ENCODE results near the gene POLR1G.
"Not testable (repeated sequence)": the region's sequence is repeated elsewhere in the genome, so short reads cannot be mapped to it uniquely, and the experiment has no call there.

POLR1G gene

GRCh38 chr19:45420871-45421270 lies 14.4 kb downstream of the POLR1G start:
- H3K4me3 ChIP-seq (ENCODE audit: control insufficient read depth, low read depth, low read length), result no peak overlapping the region
- DNase-seq (ENCODE audit: low read depth), result no peak
- no peak for TF ChIP-seq CTCF (conservative IDR thresholded peaks at IDR 0.05; ENCODE audit: control insufficient read depth, insufficient read depth, low read depth, low read length)

- no peak for TF ChIP-seq CTCF (conservative IDR thresholded peaks at IDR 0.05; ENCODE audit: control insufficient read depth, insufficient read depth, low read depth, low read length)
- peak overlapping the region; percentile 82 for H3K4me3 ChIP-seq (ENCODE audit: control insufficient read depth, low read depth, low read length)
- no peak for DNase-seq (ENCODE audit: low read depth)
Observed at GRCh38 chr19:45421947-45422498, 15.6 kb downstream of the POLR1G start.

GRCh38 chr19:45423033-45423588 lies 16.7 kb downstream of the POLR1G start:
- no peak for TF ChIP-seq CTCF (conservative IDR thresholded peaks at IDR 0.05; ENCODE audit: control insufficient read depth, insufficient read depth, low read depth, low read length)
- no peak for DNase-seq (ENCODE audit: low read depth)
- H3K4me3 ChIP-seq (ENCODE audit: control insufficient read depth, low read depth, low read length), result peak overlapping the region; percentile 82

- TF ChIP-seq CTCF (conservative IDR thresholded peaks at IDR 0.05; ENCODE audit: control insufficient read depth, insufficient read depth, low read depth, low read length), result no peak
- peak within 1 kb of the TSS; percentile 82 for H3K4me3 ChIP-seq (ENCODE audit: control insufficient read depth, low read depth, low read length)
- DNase-seq (ENCODE audit: low read depth), result peak; percentile 91
Observed at GRCh38 chr19:45423589-45424190, 17.2 kb downstream of the POLR1G start, which contains the start of gene ERCC1. ERCC1 (minus strand) TSS chr19:45423917; CDS start chr19:45423374, 543 bp downstream.

- no peak for TF ChIP-seq CTCF (conservative IDR thresholded peaks at IDR 0.05; ENCODE audit: control insufficient read depth, insufficient read depth, low read depth, low read length)
- H3K4me3 ChIP-seq (ENCODE audit: control insufficient read depth, low read depth, low read length), result peak overlapping the region; percentile 82
- DNase-seq (ENCODE audit: low read depth), result peak; percentile 97
Observed at GRCh38 chr19:45424191-45425058, 18.0 kb downstream of the POLR1G start.

GRCh38 chr19:45428384-45429231 lies 22.2 kb downstream of the POLR1G start:
- TF ChIP-seq CTCF (conservative IDR thresholded peaks at IDR 0.05; ENCODE audit: control insufficient read depth, insufficient read depth, low read depth, low read length), result peak; percentile 14
- H3K4me3 ChIP-seq (ENCODE audit: control insufficient read depth, low read depth, low read length), result peak overlapping the region; percentile 64
- peak; percentile 41 for DNase-seq (ENCODE audit: low read depth)

- H3K4me3 ChIP-seq (ENCODE audit: control insufficient read depth, low read depth, low read length); DNase-seq (ENCODE audit: low read depth): not testable (repeated sequence)
Observed at GRCh38 chr19:45429896-45430295, 23.5 kb downstream of the POLR1G start.

GRCh38 chr19:45431008-45431407 lies 24.6 kb downstream of the POLR1G start:
- DNase-seq (ENCODE audit: low read depth), result peak; percentile 61
- not testable (repeated sequence) for H3K4me3 ChIP-seq (ENCODE audit: control insufficient read depth, low read depth, low read length)

GRCh38 chr19:45432543-45432942 lies 26.1 kb downstream of the POLR1G start:
- H3K4me3 ChIP-seq (ENCODE audit: control insufficient read depth, low read depth, low read length); DNase-seq (ENCODE audit: low read depth): not testable (repeated sequence)

Measured in fibroblast of mammary gland (primary cell).